ENCODE measurements around the gene CPHXL.

The CPHXL gene

DNA sequence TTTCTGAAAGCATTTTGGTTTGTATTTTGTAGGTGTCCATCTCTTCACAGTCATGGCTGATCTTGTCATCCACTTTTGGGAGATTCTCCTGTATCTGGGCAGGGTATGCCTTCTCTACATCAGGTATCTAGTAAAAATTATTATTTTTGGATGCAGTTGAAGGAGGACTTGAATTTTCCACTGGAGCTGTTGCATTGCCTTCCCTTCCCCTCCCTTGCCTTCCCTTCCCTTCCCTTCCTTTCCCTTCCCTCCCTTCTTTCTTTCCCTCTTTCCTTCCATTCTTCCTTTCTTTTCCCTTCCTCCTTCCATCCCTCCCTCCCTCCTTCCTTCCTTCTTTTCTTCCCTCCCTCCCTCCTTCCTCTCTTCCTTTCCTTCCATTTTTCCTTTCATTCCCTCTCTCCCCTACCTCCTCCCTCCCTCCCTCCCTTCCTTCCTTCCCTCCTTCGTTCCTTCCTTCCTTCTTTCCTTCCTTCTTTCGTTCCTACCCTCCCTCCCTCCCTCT, 33.8 kb upstream of the CPHXL start:
- no peak overlapping the region for H3K27ac ChIP-seq
- TF ChIP-seq, protein P1, sequence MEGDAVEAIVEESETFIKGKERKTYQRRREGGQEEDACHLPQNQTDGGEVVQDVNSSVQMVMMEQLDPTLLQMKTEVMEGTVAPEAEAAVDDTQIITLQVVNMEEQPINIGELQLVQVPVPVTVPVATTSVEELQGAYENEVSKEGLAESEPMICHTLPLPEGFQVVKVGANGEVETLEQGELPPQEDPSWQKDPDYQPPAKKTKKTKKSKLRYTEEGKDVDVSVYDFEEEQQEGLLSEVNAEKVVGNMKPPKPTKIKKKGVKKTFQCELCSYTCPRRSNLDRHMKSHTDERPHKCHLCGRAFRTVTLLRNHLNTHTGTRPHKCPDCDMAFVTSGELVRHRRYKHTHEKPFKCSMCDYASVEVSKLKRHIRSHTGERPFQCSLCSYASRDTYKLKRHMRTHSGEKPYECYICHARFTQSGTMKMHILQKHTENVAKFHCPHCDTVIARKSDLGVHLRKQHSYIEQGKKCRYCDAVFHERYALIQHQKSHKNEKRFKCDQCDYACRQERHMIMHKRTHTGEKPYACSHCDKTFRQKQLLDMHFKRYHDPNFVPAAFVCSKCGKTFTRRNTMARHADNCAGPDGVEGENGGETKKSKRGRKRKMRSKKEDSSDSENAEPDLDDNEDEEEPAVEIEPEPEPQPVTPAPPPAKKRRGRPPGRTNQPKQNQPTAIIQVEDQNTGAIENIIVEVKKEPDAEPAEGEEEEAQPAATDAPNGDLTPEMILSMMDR (conservative IDR thresholded peaks at IDR 0.05), result no peak

DNA sequence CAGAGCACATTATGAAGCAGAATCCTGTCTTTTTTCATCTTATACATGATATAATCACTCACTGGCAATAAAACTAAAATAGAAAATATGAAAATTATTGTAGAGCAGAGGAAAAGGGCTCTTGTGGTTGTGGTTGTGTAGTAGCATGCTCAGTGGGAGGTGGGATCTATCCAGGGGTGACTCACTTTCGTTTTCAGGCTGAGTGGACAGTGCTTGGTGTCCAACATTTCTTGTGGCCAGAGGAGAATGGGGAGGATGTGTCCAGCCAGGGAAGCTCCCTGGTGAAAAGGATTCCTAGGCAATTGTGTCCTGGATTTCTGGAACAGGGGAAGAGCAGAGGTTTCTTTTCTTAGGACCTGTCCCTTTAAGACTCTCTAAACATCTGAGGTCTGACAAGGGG, 31.9 kb upstream of the CPHXL start:
- TF ChIP-seq, protein P1 (conservative IDR thresholded peaks at IDR 0.05), result no peak

DNA sequence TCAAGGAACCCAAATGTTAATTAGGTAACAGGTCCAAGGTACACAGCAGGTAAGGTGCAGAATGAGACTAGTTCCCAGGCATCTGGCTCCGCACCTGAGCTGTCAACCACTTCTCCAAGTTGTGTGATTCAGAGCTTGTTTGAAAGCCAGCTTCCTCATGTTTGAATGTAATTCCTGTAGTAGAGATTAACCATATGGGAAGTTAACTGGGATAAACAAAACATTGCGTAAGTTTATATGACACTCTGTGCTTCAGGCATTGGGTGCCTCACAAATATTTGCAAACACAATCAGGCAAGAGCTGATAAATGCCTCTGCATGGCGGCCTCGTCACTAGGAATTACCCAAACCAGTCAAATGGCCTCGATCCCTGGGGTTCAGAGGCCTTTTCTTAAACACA, 27.9 kb upstream of the CPHXL start:
- TF ChIP-seq, protein P1 (conservative IDR thresholded peaks at IDR 0.05), result no peak
- no peak overlapping the region for H3K27ac ChIP-seq

More for the DNA sequence above, 31.9 kb upstream of the CPHXL start:
- H3K27ac ChIP-seq, result no peak overlapping the region

DNA sequence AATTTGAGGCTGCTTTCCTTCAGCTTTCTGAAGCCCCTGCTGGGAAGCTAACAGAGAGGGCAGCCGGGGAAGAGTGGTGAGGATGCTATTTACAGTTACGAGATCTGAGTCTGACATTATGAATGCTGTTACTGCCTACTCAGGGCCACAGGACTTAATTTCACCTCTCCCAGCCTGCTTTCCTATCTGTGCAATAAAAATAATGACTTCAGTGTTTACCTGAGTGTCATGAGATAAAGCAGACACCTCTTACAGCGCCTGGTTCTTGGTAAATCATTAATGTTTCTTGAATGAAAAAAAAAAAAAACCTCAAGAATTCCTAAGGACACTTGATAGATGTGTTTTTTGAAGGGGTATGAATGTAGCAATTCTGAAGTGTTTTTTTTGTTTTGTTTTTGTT, 24.2 kb upstream of the CPHXL start:
- TF ChIP-seq, protein P1 (conservative IDR thresholded peaks at IDR 0.05), result no peak
- no peak overlapping the region for H3K27ac ChIP-seq

DNA sequence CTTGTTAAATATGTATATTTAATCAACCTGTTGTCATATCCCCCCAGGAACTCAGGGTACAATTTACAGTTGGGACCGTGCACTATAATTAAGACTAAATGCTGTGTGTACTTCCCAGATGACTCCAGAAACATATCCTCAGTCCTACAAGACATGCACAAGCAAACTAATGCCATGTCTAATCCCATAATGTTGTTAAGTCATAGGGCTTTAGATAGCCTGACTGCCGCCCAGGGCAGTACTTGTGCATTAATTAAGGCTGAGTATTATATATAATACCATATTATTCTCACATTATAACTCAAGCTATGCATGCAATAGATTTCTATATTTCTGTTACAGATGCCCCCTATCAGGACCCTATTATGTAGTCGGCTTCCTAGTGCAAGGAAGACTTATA, 20.1 kb upstream of the CPHXL start:
- no peak overlapping the region for H3K27ac ChIP-seq
- TF ChIP-seq, protein P1 (conservative IDR thresholded peaks at IDR 0.05), result no peak

DNA sequence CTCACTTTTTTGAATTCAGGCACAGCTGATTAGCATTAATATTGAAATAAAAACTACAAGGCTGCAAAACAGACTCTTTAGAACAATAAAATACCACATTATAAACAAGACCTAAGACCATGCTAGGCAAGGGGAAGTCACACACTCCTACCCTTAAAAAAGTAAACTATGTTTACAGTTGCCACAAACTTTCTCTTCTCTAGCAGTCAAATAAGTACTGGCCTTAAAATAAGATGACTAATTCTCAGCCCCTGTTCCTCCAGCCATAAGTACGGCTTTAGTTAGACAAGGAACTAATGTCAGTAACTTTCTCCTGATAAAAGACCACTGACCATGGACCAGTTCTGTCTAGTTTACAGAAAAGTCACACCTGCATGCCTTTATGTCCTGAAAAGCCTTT, 19.5 kb upstream of the CPHXL start:
- H3K27ac ChIP-seq, result no peak overlapping the region
- TF ChIP-seq, protein P1 (conservative IDR thresholded peaks at IDR 0.05), result no peak

DNA sequence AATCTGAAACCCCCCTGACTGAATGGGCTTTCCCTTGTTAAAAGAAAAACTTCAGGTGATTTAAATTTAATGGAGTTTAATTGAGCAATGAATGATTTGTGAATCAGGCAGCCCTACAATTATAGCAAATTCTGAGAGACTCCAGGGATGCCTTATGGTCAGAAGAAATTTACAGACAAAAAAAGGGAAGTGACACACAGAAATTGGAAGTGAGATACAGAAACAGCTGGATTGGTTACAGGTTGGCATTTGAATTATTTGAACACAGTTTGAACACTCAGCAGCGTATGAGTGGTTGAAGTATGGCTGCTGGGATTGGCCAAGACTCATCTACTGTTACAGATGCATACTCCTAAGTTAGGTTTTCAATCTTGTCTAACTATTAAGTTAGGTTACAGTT, 19.0 kb upstream of the CPHXL start:
- TF ChIP-seq, protein P1 (conservative IDR thresholded peaks at IDR 0.05), result no peak
- H3K27ac ChIP-seq, result no peak overlapping the region

All from VCaP (cell line).